Measurements from ENCODE around the gene PLXNA2.
A peak's percentile ranks its signal among the peaks of the same experiment; 100 is the strongest.

The PLXNA2 gene

DNA sequence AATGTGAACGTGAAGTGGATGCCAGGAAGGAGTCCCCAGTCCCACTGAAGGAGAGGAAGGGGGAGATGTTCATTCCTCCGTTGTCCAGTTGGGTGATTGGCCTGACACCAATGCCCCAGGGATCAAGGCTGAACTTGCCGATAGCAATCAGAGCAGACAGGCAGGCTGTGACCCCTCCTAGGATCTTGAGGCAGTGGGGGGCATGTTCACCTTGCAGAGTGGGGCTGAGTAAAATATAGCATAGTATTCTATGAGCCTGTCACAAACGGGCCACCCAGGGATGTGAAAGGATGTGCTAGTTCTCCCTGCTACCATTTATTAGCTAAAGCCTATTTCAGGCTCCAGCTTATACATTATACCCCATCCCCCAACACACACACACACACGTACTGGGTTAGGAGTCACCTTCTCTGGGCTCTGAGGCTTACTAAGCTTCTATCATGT, 252.6 kb downstream of the PLXNA2 start:
- DNase-seq (ENCODE audit: low spot score) = no peak

DNA sequence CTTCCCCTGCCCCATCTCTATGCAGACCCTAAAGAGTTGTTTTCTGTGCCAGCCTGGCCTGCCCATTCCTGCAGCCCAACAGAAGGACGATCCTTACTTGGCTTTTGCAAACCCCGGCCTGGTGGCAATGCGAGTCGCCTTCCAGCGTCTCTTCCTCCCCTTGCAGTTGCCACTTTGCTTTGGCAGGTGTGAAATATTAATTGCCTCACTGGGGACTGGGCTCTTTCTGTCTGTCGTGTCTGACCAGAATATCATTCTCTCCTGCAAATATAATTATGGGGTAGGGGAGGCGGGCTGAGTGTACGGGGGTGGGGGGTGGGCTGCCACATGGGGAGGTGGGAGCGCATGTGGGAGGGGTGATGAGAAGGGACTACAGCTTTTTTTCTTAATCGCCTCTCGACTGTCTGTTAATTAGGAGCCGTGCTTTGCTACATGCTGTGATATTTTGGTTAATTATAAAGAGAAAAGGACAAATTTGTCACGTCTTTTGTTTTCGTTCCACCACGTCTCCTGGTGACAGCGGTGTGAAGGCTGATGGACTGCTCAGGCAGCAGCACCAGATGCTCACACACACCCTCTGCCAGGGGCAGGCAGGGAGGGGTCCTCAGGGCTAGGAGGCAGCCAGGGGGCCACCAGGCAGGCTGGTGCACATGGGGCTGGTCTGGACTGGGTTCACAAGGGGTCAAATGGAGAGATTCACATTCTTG, 253.2 kb downstream of the PLXNA2 start:
- no peak for DNase-seq (ENCODE audit: low spot score)

DNA sequence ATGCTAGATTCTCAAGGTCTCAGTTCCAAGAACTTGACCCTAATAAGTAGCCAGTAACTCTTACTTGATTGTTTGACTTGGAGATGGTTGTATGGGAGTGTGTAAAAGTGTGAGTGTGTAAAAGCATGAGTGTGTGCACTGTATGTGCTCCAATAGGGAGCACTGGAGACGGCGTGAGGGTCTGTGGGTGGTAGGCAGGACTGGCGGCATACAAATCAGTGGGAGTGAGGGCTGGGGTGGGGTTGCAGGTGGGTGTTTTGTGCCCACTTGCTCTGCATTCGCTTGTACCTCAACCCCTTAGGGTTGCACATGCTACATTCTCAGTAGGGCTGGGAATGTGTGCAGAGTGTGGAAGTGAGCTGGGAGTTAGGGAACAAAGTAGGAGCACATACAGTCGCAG, 253.7 kb downstream of the PLXNA2 start:
- no peak for DNase-seq (ENCODE audit: low spot score)

DNA sequence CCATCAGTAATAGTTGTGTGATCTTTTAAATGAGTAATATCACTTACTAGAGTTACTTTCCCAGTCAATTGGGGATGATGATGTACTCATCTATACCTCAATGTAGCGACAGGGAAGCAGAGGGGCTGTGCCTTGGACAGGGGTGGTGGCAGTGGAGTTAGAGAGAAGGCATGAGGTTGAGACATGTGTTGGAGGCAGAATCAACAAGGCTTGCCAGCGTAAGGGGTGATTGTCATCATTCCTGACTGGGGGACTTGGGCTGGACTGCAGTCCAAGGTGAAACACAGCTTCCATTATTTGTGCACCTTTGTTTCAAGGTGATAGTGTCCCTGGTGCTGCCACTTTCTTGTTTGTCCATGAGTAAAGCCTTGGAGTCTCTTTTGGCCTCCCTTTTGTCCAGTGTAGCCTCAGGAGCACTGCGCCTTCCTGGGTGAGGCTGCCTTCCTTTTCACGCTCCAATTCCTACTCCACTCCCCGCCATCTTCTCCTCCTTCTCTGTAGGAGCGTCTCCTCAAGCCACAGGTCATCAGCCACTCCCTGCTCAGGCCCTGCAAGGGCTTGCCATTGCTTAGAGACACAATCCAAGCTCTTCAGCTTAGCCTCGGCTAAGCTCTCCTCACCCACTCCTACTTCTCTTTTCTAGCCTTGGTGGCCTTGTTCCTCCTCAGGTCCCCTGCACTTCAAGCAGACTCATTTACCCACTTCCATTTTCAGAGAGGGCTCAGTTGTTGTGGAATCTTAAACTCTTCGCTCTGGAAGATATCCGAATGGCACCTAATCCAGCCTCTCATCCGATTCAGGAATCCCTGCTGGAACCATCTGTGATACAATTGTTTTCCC, 255.6 kb downstream of the PLXNA2 start:
- no peak for DNase-seq (ENCODE audit: low spot score)

DNA sequence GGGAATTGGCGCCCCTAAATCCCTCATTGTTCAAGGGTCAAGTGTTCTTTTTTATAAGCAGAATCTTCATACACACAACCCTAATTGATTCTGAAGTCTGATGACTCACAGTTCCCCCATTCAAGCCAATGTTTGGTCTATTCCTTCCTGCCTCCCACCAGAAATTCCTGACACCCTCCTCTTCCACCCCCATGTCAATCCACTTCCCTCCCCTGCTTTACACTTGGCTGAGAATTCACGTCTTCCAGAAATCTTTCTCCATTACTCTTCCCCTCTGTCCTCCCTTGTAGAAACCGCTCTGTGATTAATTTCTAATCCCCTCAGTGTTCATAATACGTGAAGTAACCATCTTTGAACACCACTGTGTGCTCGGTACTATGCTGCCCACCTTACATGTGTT, 257.0 kb downstream of the PLXNA2 start:
- DNase-seq (ENCODE audit: low spot score) = no peak

DNA sequence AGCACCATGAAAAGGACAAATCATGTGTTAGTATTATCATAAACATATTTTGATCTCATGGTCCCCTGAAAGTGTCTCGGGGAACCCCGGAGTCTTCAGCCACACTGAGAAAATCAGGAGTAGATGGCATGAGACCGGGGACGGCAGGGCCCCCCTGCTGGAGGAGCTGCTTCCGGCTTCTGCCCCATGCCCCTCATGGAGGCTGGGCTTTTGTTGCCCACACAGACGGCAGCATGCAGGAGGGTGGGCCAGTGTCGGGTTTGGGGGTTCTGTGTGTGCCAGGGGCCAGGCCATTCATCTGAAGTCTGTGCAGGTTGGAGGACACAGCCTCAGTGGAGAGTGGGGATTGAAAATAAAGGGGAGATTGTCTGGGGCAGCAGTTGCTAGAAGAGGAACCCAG, 258.2 kb downstream of the PLXNA2 start:
- DNase-seq (ENCODE audit: low spot score) = no peak

DNA sequence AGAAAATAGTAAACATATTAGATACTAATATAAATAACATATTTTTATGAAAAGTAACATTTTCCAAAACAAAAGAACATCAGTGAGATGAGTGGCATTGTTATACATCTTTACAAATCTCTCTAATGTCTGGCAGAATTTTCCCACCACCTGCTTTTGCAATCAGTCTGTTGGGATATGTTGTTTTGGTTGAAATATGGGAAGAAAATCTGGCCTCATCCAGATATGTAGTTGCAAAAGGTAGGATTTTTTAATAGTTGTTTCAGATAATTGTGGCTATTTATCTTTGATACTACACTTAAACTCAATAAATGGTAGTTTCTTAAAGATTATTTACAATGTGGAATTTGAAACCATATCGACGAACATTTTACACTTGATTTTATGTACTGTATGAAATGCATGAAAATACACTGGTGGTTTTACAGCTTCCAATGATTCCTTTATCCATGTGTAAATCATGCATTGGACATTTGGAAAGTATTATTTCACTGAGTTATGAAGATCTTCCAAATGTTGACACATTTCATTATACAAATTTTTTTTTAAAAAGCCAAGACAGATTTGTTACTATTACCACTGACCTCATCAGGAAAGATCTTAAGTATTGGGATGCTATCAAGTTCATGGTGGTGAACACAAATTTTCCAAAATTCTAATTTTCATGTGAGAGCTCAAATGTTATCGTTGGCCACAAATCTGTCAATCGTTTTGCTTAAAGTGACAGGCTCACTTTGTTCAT, 259.2 kb downstream of the PLXNA2 start:
- no peak for DNase-seq (ENCODE audit: low spot score)

DNA sequence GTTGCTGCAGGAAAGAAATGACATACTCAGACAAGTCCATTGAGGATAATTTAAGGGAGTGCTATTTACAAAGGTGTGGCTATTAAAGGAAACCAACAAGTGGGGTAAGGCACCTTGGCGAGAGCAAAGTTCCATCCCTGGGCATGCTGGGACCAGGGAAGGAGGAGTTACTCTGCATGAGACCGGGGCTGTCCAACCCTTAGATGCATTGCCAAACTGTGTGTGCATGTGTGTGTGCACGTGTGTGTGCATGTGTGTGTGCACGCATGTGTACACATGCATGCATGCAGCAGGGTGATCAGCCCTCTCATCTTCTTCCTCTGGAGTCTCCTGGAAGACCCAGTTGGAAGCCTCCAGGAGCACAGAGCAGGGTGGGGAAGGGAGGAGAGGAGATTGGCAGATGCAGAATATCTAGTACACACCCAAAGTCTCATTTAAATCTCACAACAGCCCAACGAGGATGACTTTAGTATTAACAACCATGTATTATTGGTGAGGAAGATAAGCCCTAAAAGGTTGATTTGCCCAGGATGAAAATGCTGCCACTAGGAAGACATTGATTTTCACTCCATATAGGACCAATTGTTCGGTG, 261.0 kb downstream of the PLXNA2 start:
- no peak for DNase-seq (ENCODE audit: low spot score)

DNA sequence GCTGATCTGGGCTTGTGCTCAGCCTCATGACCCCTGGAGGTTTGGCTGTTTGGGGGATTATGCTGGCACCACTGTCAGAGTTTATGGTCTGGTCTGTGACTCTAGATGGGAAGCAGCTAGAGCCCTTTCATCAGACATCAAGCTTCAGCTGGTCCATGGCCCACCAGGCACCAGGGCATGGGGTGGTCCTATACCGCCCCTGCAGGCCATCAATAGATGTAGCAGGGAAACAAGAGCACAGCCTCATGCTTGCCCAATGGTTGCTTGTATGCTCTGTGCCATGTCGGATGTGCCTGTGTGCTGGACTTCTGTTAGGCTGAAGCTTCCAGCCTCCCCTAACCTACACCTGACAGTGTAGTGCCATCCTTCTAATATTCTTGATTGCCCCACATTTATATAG, 262.2 kb downstream of the PLXNA2 start:
- peak; percentile 19 for DNase-seq (ENCODE audit: low spot score)

DNA sequence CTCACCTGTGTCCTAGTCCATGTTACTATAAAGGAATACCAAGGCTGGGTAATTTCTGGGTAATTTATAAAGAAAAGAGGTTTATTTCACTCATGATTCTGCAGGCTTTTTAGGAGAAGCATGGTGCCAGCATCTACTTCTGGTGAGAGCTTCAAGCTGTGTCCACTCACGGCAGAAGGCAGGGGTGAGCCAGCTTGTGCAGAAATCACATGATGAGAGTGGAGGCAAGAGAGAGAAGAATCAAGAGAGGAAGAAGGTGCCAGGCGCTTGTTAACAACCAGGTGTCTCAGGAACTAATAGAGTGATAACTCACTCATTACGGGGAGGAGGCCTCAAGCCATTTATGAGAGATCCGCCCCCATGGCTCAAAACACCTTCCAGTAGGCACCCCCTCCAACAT, 265.7 kb downstream of the PLXNA2 start:
- no peak for DNase-seq (ENCODE audit: low spot score)

DNA sequence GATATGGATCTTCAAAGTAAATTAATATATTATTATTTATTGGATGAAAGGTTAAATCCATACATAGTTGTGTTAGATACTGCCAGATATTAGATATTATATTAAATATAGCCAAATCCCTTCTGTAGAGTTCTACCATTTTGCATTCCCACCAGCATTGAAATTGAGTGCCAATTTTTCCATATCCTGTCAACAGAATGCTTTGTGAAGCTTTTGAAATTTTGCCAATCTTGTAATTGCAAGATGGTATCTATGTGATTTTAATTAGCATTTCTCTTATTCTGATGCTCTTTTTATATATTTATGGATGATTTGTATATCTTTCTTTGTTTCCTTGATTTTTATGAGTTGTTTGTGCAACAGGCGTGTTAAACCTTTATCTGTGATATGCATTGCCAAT, 266.3 kb downstream of the PLXNA2 start:
- no peak for DNase-seq (ENCODE audit: low spot score)

DNA sequence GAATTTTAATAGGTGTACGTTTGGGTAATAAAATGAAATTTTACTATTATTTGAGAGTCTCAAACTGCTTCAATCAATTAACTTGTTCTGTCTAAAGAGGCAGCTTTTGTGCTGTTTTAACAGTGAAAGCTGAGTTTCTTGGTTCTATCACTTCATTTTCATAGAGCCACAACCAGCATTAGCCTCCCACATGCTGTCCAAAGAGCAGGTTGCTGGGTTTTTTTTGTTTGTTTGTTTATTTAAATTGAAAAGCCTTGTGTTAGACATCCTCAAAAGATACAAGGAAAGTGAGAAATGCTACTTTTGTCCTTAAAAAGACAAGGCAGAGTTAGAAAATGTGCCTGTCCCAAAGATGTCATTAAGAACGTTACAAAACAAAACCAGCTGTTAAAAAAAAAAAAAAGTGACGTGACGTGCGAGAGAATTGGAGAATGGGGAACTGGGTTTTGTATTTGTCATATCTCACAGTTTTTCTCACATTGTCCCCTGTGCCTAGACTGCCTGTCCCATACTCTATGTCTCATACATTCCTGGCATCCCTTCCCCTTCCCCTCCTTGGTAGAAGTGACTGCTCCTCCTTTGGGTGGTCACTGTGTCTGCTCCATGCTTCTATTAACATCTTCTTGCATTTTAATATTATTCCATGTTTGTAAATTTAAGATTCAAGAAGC, 270.2 kb downstream of the PLXNA2 start:
- no peak for DNase-seq (ENCODE audit: low spot score)

DNA sequence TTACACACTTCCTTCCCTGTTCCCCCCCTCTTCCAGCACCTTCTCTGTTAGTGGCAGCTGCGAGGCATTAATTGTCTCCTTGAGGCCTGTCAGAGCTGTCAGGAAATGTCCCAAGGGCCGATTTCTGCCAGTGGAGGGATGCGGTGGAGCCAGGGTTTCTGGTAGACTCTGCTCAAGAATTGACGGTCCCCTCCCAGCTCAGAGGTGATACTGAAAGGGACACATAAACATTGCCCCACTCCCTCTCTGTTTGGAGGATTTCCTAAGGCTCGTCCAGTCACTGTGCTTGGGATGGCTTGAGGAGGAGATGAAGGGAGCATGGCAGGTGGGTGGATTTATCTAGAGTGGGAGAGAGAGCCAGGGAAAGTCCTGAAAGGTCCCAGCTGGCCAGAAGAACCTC, 271.8 kb downstream of the PLXNA2 start:
- DNase-seq (ENCODE audit: low spot score) = no peak

Measured in kidney capillary endothelial cell (primary cell).